ENCODE results near the gene CYP3A4.
"Not testable (repeated sequence)": the region's sequence is repeated elsewhere in the genome, so short reads cannot be mapped to it uniquely, and the experiment has no call there.

CYP3A4 gene

GRCh38 chr7:99740573-99741440 is 43.2 kb downstream of the CYP3A4 start:
- TF ChIP-seq Cebpa-rat (IDR thresholded peaks at IDR 0.05), result no peak
- Histone ChIP-seq H3K36me3 (no peaks in the 10 kb centered on the region), H3K27ac (no peak overlapping the region)

GRCh38 chr7:99739699-99740572 is 44.0 kb downstream of the CYP3A4 start:
- Histone ChIP-seq H3K4me1 (no peaks in the 10 kb centered on the region), H3K4me3 (no peak overlapping the region), H3K27ac (no peak overlapping the region), H3K27me3 (no peaks in the 10 kb centered on the region), H3K9me3 (no peaks in the 10 kb centered on the region), H3K4me2 (no peak overlapping the region), H4K20me1 (no peaks in the 10 kb centered on the region), H3K9ac (no peak overlapping the region), H3K36me3 (no peaks in the 10 kb centered on the region)
- no peak for TF ChIP-seq Cebpa-rat (IDR thresholded peaks at IDR 0.05)

More at GRCh38 chr7:99740573-99741440, 43.2 kb downstream of the CYP3A4 start:
- Histone ChIP-seq H3K27me3 (no peaks in the 10 kb centered on the region), H4K20me1 (no peaks in the 10 kb centered on the region), H3K9me3 (peaks cover 8% of the 10 kb centered on the region; the same call in 1 of the 2 replicates), H3K4me3 (no peak overlapping the region), H3K4me2 (no peak overlapping the region), H3K9ac (no peak overlapping the region), H3K4me1 (0 out of 2 replicates have a peak, but pooled peaks cover 4% of the 10 kb centered on the region)

DNA sequence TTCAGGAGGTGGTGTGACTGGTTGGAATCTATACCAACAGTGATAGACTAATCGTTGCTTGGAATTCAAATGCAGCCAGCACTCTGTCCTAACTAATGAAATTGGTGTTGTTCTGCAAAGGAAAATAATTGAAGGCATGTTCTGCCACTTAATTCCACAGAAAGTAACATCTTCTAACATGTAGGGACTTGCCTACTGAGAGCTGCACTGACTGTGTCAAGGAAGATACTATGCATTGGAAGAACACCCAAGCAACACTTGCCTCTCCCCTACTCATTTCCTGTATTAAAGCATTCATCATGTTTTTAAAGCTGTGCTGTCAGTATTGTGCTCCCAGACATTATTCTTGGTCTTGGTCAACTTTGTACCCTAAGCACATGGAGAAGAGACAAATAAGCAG is 46.3 kb downstream of the CYP3A4 start:
- Histone ChIP-seq H4K20me1 (no peaks in the 10 kb centered on the region), H3K36me3 (no peaks in the 10 kb centered on the region), H3K4me2 (no peak overlapping the region), H3K27me3 (no peaks in the 10 kb centered on the region), H3K9me3 (no peaks in the 10 kb centered on the region), H3K4me3 (no peak overlapping the region), H3K9ac (no peak overlapping the region), H3K27ac (no peak overlapping the region), H3K4me1 (no peaks in the 10 kb centered on the region)
- no peak for TF ChIP-seq Cebpa-rat (IDR thresholded peaks at IDR 0.05)

DNA sequence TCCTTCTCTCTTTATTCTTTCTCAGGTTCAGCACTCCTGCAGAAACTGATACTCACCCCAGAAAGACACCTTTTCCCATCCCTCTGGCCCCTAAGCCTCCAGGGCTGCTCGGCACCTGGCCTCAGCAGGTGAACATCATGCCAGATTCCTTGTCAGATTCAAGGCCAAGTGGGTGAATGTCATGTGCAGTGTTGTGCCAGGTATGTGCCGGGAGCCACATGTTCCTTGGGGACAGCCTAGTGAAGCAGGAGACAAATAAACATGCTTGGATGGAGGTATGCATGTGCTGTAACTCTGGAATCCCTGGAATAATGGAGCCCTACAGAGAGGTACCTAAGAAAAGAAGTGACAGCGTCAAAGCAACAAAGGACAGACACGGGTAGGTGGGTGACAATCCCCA is 47.3 kb downstream of the CYP3A4 start:
- H3K4me2 ChIP-seq, H3K27ac ChIP-seq, H4K20me1 ChIP-seq, H3K27me3 ChIP-seq, H3K4me1 ChIP-seq, H3K36me3 ChIP-seq, H3K4me3 ChIP-seq, H3K9ac ChIP-seq, H3K9me3 ChIP-seq: not testable (repeated sequence)

DNA sequence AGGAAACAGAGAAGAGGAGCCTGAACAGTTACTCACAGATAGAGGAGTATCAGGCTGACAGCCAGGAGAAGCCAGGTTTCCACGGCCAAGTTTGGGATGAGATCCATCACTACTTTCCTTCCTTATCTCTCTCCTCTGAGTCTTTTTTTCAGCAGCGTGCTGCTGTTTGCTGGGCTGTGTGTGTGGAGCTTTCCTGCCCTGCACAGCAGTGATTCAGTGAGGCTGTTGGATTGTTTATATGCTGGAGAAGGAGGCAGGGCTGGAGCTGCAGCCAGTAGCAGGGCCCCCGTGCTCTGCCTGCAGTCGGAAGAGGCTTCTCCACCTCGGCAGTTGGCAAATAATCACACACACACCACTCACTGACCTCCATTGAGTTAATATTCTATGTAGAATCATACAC is 49.0 kb downstream of the CYP3A4 start, which contains the start of gene CYP3A7:
CYP3A7 (minus strand) TSS at position 210 of the 400 bp plus-strand sequence; CDS start at position 107, 103 bp downstream.
- Histone ChIP-seq H4K20me1 (no peaks in the 10 kb centered on the region), H3K9me3 (no peaks in the 10 kb centered on the region), H3K4me1 (no peaks in the 10 kb centered on the region), H3K27me3 (no peaks in the 10 kb centered on the region), H3K4me3 (no peak within 1 kb of the TSS), H3K9ac (no peak within 1 kb of the TSS), H3K36me3 (no peaks in the 10 kb centered on the region), H3K4me2 (no peak within 1 kb of the TSS), H3K27ac (no peak within 1 kb of the TSS)
- no peak for TF ChIP-seq Cebpa-rat (IDR thresholded peaks at IDR 0.05)

DNA sequence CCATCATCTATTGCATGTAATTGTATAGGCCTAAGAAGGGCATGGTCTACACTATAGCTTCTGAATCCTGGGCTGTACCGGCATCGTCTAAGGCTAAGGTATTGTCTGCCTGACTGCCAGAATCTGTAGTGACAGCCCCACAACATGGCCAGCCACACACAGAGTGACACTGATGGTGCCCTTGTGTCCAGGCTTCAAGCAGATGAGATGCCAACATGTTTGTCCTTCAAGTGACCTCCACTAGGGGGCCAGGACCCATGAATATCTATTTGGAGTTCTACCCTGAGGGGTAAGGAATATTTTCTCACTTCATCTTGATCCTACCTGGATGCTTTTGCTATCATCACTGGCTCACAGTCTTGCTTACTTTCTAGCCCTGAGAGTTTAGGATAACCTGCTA is 50.5 kb downstream of the CYP3A4 start:
- Histone ChIP-seq H3K9ac (no peak overlapping the region), H3K4me1 (no peaks in the 10 kb centered on the region), H3K27me3 (no peaks in the 10 kb centered on the region), H3K36me3 (no peaks in the 10 kb centered on the region), H3K4me3 (no peak overlapping the region), H3K4me2 (no peak overlapping the region), H3K27ac (no peak overlapping the region), H4K20me1 (no peaks in the 10 kb centered on the region), H3K9me3 (no peaks in the 10 kb centered on the region)
- TF ChIP-seq Cebpa-rat (IDR thresholded peaks at IDR 0.05), result no peak

DNA sequence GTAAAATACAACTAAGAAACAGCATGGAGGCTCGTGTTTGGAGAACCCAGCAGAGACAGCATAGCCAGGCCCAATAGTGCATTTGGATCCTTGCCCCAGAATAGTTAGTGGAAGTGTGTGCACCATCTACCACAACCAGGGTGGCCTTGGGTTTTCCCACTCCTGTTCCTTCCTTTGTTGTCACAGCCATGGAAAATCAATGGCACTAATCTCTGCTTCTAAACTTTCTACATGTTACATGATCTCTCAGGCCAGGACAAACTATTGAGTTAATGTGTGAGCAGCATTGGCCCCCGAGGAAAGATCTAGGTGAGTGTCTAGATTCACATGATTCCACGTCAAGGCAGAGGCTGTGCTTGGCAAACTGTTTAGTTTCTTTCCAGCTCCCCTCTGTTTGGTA is 51.0 kb downstream of the CYP3A4 start:
- Histone ChIP-seq H3K4me2 (no peak overlapping the region), H3K36me3 (no peaks in the 10 kb centered on the region), H3K4me1 (no peaks in the 10 kb centered on the region), H3K4me3 (no peak overlapping the region), H3K9ac (no peak overlapping the region), H3K27ac (no peak overlapping the region), H4K20me1 (no peaks in the 10 kb centered on the region), H3K9me3 (no peaks in the 10 kb centered on the region), H3K27me3 (no peaks in the 10 kb centered on the region)
- TF ChIP-seq Cebpa-rat (IDR thresholded peaks at IDR 0.05), result no peak

DNA sequence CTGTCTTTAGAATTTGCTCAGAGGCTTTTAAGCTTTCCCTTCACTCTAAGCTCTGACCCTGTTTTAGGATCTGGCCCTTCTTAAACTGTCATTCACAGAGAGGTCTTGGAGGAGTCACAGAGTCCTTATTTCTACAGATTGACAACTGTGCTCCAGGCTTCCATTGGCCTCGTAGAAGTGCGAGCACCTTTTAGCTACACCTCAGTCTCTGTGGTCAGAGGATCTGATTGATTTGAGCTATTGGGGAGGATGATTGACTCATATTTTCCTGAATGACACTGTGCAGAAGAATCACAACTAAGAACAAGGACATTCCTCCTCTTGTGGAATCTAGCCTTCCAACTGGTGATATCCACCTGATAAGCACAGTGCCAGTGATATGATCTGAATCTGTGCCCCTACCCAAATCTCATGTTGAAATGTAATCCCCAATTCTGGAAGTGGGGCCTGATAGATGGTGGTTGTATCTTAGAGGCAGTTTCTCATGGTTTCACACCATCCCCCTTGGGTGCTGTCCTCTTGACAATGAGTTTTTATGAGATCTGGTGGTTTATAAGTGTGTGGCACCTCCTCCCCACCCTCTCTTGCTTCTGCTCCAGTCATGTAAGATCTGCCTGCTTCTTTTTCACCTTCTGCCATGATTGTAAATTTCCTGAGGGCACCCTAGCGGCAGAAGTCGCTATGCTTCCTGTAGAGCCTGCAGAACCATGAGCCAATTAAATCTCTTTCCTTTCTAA is 52.2 kb downstream of the CYP3A4 start:
- Histone ChIP-seq H3K4me3 (no peak overlapping the region), H3K27me3 (no peaks in the 10 kb centered on the region), H3K4me2 (no peak overlapping the region), H3K9ac (no peak overlapping the region), H3K4me1 (no peaks in the 10 kb centered on the region), H3K36me3 (no peaks in the 10 kb centered on the region), H4K20me1 (no peaks in the 10 kb centered on the region), H3K27ac (no peak overlapping the region), H3K9me3 (no peaks in the 10 kb centered on the region)
- no peak for TF ChIP-seq Cebpa-rat (IDR thresholded peaks at IDR 0.05)

DNA sequence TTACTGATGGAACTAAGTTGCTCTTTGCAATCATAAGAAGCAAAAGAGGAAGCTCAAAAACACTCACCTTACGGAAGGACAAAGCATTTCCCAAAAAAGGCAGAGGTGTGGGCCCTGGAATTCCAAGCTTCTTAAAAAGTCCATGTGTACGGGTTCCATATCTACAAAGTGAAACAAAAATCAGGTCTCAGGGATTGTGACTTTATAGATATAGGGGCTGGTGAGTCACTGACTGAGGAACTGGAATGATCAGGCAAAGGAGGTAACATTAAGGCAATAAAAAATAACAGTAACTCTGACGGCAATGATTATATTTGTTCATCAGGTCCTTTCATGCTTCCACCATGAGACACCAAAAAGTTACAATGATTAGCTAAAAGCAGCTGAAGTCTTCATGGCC is 53.0 kb downstream of the CYP3A4 start:
- Histone ChIP-seq H3K27me3 (no peaks in the 10 kb centered on the region), H3K4me2 (no peak overlapping the region), H3K4me3 (no peak overlapping the region), H3K9ac (no peak overlapping the region), H4K20me1 (no peaks in the 10 kb centered on the region), H3K4me1 (no peaks in the 10 kb centered on the region), H3K36me3 (no peaks in the 10 kb centered on the region), H3K27ac (no peak overlapping the region), H3K9me3 (no peaks in the 10 kb centered on the region)
- no peak for TF ChIP-seq Cebpa-rat (IDR thresholded peaks at IDR 0.05)

All from BLaER1 (cell line).